A549 treated with CORT108297 at 1 μM for 4 hours (cell line): Measurements from ENCODE around the gene MCUB. TPM values are rescaled to one million over a fixed set of nuclear protein-coding genes. Genes with fewer than 3 reads are reported as not detected.

Experiments used
- total RNA-seq: library from RNA; stranded (reverse); fragments of 200-300 nt; extraction: Qiagen RNA extraction; gene quantifications from 5 replicates; pipeline ENCODE4 v1.2.3, GENCODE V29; 2022

Gene MCUB, protein sequence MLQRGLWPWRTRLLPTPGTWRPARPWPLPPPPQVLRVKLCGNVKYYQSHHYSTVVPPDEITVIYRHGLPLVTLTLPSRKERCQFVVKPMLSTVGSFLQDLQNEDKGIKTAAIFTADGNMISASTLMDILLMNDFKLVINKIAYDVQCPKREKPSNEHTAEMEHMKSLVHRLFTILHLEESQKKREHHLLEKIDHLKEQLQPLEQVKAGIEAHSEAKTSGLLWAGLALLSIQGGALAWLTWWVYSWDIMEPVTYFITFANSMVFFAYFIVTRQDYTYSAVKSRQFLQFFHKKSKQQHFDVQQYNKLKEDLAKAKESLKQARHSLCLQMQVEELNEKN
- 13.1 to 22.4 TPM (median 18.1 TPM) in 5 replicates for total RNA-seq

GRCh38 chr4:109559983-109560686, at the start of gene MCUB:
Gene MCUB (plus strand): TSS chr4:109560246. CDS start chr4:109560338, 92 bp downstream.

DNA sequence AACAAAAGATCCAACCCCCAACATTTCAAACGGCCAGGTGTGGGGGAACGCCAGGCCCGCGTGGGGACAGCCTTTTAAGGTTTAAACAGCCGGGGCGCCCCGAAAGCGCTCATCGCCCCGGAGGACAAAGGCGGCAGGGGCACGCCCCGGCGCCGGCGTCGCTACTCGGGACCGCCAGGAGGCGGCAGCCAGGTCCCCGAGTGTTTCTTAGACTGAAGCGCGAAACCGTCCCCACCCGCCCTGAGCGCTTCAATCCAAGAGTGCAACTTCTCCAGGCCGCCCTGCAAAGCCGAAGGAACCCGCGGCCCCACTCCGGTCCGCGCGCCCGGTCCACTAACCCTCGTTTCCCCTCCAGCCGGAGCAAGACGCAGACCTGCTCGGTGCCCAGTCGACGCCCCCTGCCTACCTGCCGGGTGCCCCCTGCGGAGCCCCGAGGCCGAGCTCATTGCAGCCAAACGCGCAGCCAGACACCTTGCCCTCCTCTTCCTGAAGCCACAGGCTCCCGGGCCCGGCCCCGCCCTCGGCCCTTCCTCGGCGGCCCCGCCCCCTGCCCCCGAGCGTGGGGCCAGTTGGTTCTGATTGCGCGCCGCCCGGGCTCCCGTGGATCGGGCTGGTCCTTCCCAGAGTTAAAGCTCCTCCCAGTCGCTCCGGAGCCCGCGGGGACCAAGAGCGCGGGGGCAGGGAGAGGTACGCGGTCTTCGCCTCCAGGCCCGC, 143.1 kb downstream of the MCUB start, which contains the start of gene CASP6:
Gene CASP6, minus strand, starts transcription at position 496 of the 714 bp plus-strand sequence. Its CDS starts 50 bp downstream, at position 446.

DNA sequence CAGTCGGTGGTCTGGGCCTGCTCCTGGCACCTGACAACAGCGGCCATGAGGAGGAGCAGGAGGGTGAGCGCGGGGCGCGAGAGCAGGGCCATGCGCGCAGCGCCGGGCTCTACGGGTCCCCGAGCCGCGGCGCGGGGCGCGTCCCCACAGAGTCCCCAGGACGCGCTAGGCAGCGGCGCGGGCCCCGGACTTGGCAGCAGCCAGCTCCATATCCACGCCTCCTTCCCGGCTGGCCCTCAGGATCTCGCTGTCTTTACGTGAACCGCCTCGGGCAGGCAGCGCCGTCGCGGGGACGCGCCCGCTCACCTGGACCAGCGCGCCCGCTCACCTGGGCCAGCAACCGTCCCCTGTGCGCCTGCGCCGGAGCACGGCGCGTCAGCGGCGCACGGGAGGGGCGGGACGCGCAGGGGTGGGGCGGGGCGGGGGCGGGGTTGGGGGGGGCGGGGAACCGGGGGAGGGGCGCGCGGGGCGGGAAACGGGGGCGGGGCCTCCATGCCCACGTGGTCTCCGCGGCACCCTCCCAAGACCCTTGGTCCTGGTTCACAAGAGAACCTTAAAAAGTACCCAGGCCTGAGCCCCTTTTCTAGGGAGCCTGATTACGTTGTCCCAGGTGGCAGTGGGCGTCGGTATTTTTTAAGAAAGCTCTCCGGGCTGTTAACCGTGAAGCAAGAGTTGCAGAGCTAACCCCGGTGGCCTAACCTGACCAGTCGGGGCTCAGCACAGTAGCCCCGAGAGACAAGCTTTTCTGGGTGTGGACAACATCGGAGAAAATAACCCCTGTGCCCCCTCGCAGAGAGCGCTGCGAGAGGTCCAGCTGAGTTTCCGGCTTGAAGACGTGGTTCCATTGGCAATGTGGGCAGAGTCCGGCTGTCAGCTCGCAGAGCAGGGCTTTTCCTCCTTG, 169.9 kb downstream of the MCUB start, which contains the start of gene PLA2G12A:
Gene PLA2G12A, minus strand, starts transcription at position 353 of the 901 bp plus-strand sequence. Its CDS starts 261 bp downstream, at position 92.

Other genes with a start within 250 kb of the MCUB start
- 15.5 to 20.2 TPM (median 19.4 TPM) in 5 replicates for gene SEC24B, start 126.4 kb upstream of the MCUB start, total RNA-seq
- 14.7 to 19.8 TPM (median 15.6 TPM) in 5 replicates for gene CASP6, start 143.2 kb downstream of the MCUB start, total RNA-seq
- gene PLA2G12A, start 169.8 kb downstream of the MCUB start, total RNA-seq = 4.4 to 13.6 TPM (median 11.1 TPM) in 5 replicates
- gene CFI, start 241.8 kb downstream of the MCUB start, total RNA-seq = 0.46 to 0.81 TPM (median 0.63 TPM) in 5 replicates